K562 (cell line): ENCODE measurements around the gene GNAZ.

ENCODE experiments used
- CAMTA2 ChIP-seq: fragments of 250-450 bp; sonication (Bioruptor Pico); conservative IDR thresholded peaks from 2 replicates; pipeline ENCODE4 v1.5.1; 2022
- TF ChIP-seq, protein P1 (sequence below), 3 experiments: IDR thresholded peaks in 2 of 3; conservative IDR thresholded peaks in 1 of 3; 2 replicates each; pipeline ENCODE4 v1.5.1; 2011 to 2012; ENCODE audit warnings: low read length in 3 of 3, mild to moderate bottlenecking in 3 of 3, control low read depth in 2 of 3, improper control_type of control experiment in 1 of 3, inconsistent platforms in 1 of 3, low read depth in 1 of 3, mixed read lengths in 1 of 3, moderate library complexity in 1 of 3; ENCODE audit not compliant: insufficient read depth in 2 of 3

DNA sequence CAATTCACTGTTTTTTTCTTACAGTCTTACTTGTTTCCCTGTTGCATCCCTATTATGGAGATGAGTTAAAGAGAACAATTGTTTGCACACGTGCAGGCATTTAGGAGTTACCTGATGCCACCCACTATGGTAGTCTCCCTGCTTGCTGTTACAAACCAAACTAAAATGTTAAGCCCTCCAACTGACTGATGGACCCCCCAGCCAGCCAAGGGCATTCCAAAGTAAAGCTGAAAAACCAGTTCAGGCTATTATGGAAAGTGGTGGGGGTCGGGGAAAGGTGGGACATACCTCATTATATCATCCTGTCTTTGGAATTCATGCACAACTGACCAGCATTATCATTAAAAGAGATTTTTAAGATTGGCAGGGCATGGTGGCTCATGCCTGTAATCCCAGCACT, 47.0 kb upstream of the GNAZ start:
- TF ChIP-seq, protein P1, sequence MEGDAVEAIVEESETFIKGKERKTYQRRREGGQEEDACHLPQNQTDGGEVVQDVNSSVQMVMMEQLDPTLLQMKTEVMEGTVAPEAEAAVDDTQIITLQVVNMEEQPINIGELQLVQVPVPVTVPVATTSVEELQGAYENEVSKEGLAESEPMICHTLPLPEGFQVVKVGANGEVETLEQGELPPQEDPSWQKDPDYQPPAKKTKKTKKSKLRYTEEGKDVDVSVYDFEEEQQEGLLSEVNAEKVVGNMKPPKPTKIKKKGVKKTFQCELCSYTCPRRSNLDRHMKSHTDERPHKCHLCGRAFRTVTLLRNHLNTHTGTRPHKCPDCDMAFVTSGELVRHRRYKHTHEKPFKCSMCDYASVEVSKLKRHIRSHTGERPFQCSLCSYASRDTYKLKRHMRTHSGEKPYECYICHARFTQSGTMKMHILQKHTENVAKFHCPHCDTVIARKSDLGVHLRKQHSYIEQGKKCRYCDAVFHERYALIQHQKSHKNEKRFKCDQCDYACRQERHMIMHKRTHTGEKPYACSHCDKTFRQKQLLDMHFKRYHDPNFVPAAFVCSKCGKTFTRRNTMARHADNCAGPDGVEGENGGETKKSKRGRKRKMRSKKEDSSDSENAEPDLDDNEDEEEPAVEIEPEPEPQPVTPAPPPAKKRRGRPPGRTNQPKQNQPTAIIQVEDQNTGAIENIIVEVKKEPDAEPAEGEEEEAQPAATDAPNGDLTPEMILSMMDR (IDR thresholded peaks at IDR 0.05 in 2 of 3, conservative IDR thresholded peaks at IDR 0.05 in 1 of 3; ENCODE audit: insufficient read depth in 2 of 3, low read depth in 1 of 3, low read length in 3 of 3): no peak
- no peak for TF ChIP-seq CAMTA2
